ENCODE measurements around the gene SHMT1.

- TF ChIP-seq POLR2A (IDR thresholded peaks at IDR 0.05; ENCODE audit: low read length) (no peak), GATA1 (IDR thresholded peaks at IDR 0.05; ENCODE audit: low read depth, low read length) (no peak)
These were observed 36.8 kb downstream of the SHMT1 start for GRCh38 chr17:18326572-18326971.

Data from erythroblast (primary cell).